GM12878 (cell line): ENCODE data around the gene MEIS1. TPM values are rescaled to one million over a fixed set of nuclear protein-coding genes. Genes with fewer than 3 reads are reported as not detected.

ENCODE experiments used
- ATAC-seq: fragments of 200-7000 bp; cut with Tn5 transposase; 3 replicates; pipeline ENCODE4 v1.9.1; 2020; ENCODE audit warnings: mild to moderate bottlenecking, moderate library complexity
- BruUV-seq: library from RNA; stranded (reverse); fragments of 400-500 nt; replicated peaks from 2 replicates; lab custom pipeline; 2021; lab: Mats Ljungman, UMichigan
- CTCF ChIA-PET: fragments of 300-600 bp; sonication (Branson Sonifier 250); formaldehyde crosslinking; extraction: SDS; loops from one replicate; lab custom pipeline; 2021; ENCODE audit warnings: inconsistent platforms; lab: Yijun Ruan, JAX
- POLR2A ChIA-PET: fragments of 350-600 bp; formaldehyde crosslinking; extraction: SDS; loops from one replicate; lab custom pipeline; 2021; ENCODE audit warnings: inconsistent platforms; lab: Charles Lee
- RAD21 ChIA-PET: fragments of 300-600 bp; sonication (Branson Sonifier 250); formaldehyde crosslinking; loops from one replicate; lab custom pipeline; 2023; ENCODE audit warnings: antibody characterized with exemption; ENCODE audit not compliant: unreplicated experiment; lab: Charles Lee
- SMC1A ChIA-PET: fragments of 300-600 bp; sonication (Branson Sonifier 250); formaldehyde crosslinking; loops from one replicate; lab custom pipeline; 2023; ENCODE audit not compliant: unreplicated experiment, uncharacterized antibody; lab: Charles Lee
- DNase-seq: peaks from one replicate; pipeline ENCODE4 v3.0.0-alpha.2; 2011; ENCODE audit warnings: low read depth, low spot score
- FAIRE-seq: peaks from 3 replicates; lab custom pipeline; 2011; peaks lifted over from hg19 to GRCh38; lab: Jason Lieb, UNC
- H2AFZ ChIP-seq: 2 replicates; pipeline ENCODE4 v1.6.0; 2011; ENCODE audit warnings: low read depth, low read length, control low read depth; ENCODE audit not compliant: control insufficient read depth
- H3K27ac ChIP-seq: 2 replicates; pipeline ENCODE4 v1.5.1; 2011; ENCODE audit warnings: control low read depth; ENCODE audit not compliant: control insufficient read depth, insufficient read depth
- H3K27me3 ChIP-seq, 2 experiments: replicated peaks in 1 of 2; 2 replicates each; pipeline versions ENCODE4 v1.6.0 to v1.6.1; 2011; ENCODE audit warnings: low read length in 1 of 2; ENCODE audit not compliant: control insufficient read depth in 2 of 2, insufficient read depth in 2 of 2
- H3K36me3 ChIP-seq, 2 experiments: 2 replicates each; pipeline ENCODE4 v1.5.1; 2011; ENCODE audit warnings: low read length in 1 of 2; ENCODE audit not compliant: control insufficient read depth in 2 of 2, insufficient read depth in 2 of 2
- H3K4me1 ChIP-seq: 2 replicates; pipeline ENCODE4 v1.6.1; 2011; ENCODE audit warnings: mild to moderate bottlenecking, low read length, moderate library complexity, mixed read lengths; ENCODE audit not compliant: control insufficient read depth, insufficient read depth
- H3K4me2 ChIP-seq: 2 replicates; pipeline ENCODE4 v1.6.0; 2011; ENCODE audit warnings: control low read depth; ENCODE audit not compliant: control insufficient read depth, insufficient read depth
- H3K4me3 ChIP-seq: fragments of 200-600 bp; sonication (generic); 2 replicates; pipeline ENCODE4 v1.5.1; 2016
- H3K79me2 ChIP-seq: 2 replicates; pipeline ENCODE4 v1.6.0; 2011; ENCODE audit warnings: low read length; ENCODE audit not compliant: control insufficient read depth, insufficient read depth
- H3K9ac ChIP-seq: 2 replicates; pipeline ENCODE4 v1.8.0; 2011; ENCODE audit warnings: low read length, control low read depth, mixed read lengths; ENCODE audit not compliant: control insufficient read depth, insufficient read depth
- H3K9me3 ChIP-seq: replicated peaks from 3 replicates; pipeline ENCODE4 v1.5.1; 2011; ENCODE audit warnings: mild to moderate bottlenecking, low read length; ENCODE audit not compliant: control insufficient read depth, insufficient read depth
- H4K20me1 ChIP-seq: 2 replicates; pipeline ENCODE4 v1.6.0; 2011; ENCODE audit not compliant: control insufficient read depth, insufficient read depth
- BHLHE40 ChIP-seq, 2 experiments: fragments of 450-650 bp in 1 of 2; IDR thresholded peaks; 2 replicates each; pipeline ENCODE4 v1.6.1; 2011 to 2017; ENCODE audit warnings: low read depth in 2 of 2, borderline replicate concordance in 1 of 2, improper control_type of control experiment in 1 of 2, low read length in 1 of 2, mild to moderate bottlenecking in 1 of 2
- BRCA1 ChIP-seq: IDR thresholded peaks from 2 replicates; pipeline ENCODE4 v1.6.1; 2011; ENCODE audit warnings: low read depth, low read length, improper control_type of control experiment
- IKZF2 ChIP-seq, 2 experiments: fragments of 450-650 bp; IDR thresholded peaks; 2 replicates each; pipeline ENCODE4 v1.6.1; 2017; ENCODE audit warnings: mild to moderate bottlenecking in 2 of 2, moderate library complexity in 2 of 2
- LARP7 ChIP-seq: fragments of 450-650 bp; IDR thresholded peaks from 2 replicates; pipeline ENCODE4 v1.6.1; 2017; ENCODE audit warnings: mild to moderate bottlenecking
- NFYB ChIP-seq: IDR thresholded peaks from 2 replicates; pipeline ENCODE4 v1.6.1; 2011; ENCODE audit warnings: low read depth, mild to moderate bottlenecking, low read length, improper control_type of control experiment, moderate library complexity; ENCODE audit not compliant: insufficient read depth
- NR2F1 ChIP-seq: fragments of 450-650 bp; conservative IDR thresholded peaks from 2 replicates; pipeline ENCODE4 v1.6.1; 2017; ENCODE audit warnings: mild to moderate bottlenecking
- POLR2AphosphoS2 ChIP-seq: IDR thresholded peaks from 2 replicates; pipeline ENCODE4 v1.6.1; 2011; ENCODE audit warnings: low read depth, mild to moderate bottlenecking, low read length, improper control_type of control experiment, moderate library complexity
- RBBP5 ChIP-seq: fragments of 200-600 bp; sonication (generic); conservative IDR thresholded peaks from 2 replicates; pipeline ENCODE4 v1.6.1; 2016
- STAT1 ChIP-seq: fragments of 450-650 bp; conservative IDR thresholded peaks from 2 replicates; pipeline ENCODE4 v1.6.1; 2014; ENCODE audit warnings: antibody characterized with exemption, mild to moderate bottlenecking
- SUPT20H ChIP-seq: IDR thresholded peaks from 2 replicates; pipeline ENCODE4 v1.6.1; 2011; ENCODE audit warnings: low read depth, mild to moderate bottlenecking, low read length, moderate library complexity, borderline replicate concordance; ENCODE audit not compliant: control insufficient read depth
- TCF12 ChIP-seq: IDR thresholded peaks from 2 replicates; pipeline ENCODE4 v1.6.1; 2011; ENCODE audit warnings: low read depth, mild to moderate bottlenecking, low read length
- ZNF24 ChIP-seq: fragments of 450-650 bp; IDR thresholded peaks from 2 replicates; pipeline ENCODE4 v1.6.1; 2017; ENCODE audit warnings: antibody characterized with exemption, mild to moderate bottlenecking
- WGBS: methylation state at CpG from one replicate; pipeline ENCODE4 v1.1.6; 2016; ENCODE audit warnings: low lambda C conversion rate; ENCODE audit not compliant: insufficient replicate concordance, insufficient coverage; ENCODE audit errors: missing lambda C conversion rate; 5-methylcytosine and 5-hydroxymethylcytosine counted together
- in situ Hi-C: fragments of 300-500 bp; cut with MboI; formaldehyde crosslinking; loops from 9 replicates; pipeline ENCODE4 v1.14.3; 2018; ENCODE audit warnings: mixed read lengths
- intact Hi-C: fragments of 100-400 bp; cut with micrococcal nuclease; formaldehyde crosslinking; loops from one replicate; pipeline ENCODE4 v1.14.2; 2022; ENCODE audit not compliant: unreplicated experiment
- polyA plus RNA-seq, 11 experiments: library from polyadenylated mRNA; depleted of rRNA in 4 of 11; unstranded in 6 of 11; stranded (reverse) in 5 of 11; fragments of >200 nt; fragmentation: Nextera tagmentation in 4 of 11; fragmentation: Illumina TruSeq in 1 of 11; extraction: Ambion mirVana in 4 of 11; extraction: Trizol in 1 of 11; gene quantifications; 1 replicate in 1 of 11; 2 replicates in 10 of 11; pipeline versions ENCODE4 v1.2.1 to v1.2.3, GENCODE V29; 2011 to 2016; ENCODE audit warnings: inconsistent platforms in 2 of 11, missing spikeins in 2 of 11, low read depth in 1 of 11
- total RNA-seq, 4 experiments: library from RNA; depleted of rRNA in 3 of 4; stranded (reverse); fragments of >200 nt in 3 of 4; fragmentation: Illumina TruSeq in 1 of 4; extraction: Trizol in 1 of 4; gene quantifications; 2 replicates each; pipeline versions ENCODE4 v1.2.1 to v1.2.3, GENCODE V29; 2013 to 2021
- TF ChIP-seq, protein P1 (sequence below): IDR thresholded peaks from 2 replicates; pipeline ENCODE4 v1.6.1; 2012; ENCODE audit warnings: mild to moderate bottlenecking, low read depth, low read length
- TF ChIP-seq, protein P2 (sequence below): fragments of 450-650 bp; conservative IDR thresholded peaks from 2 replicates; pipeline ENCODE4 v1.6.1; 2017; ENCODE audit warnings: mild to moderate bottlenecking, moderate library complexity
- TF ChIP-seq, protein P3 (sequence below): fragments of 450-650 bp; IDR thresholded peaks from 2 replicates; pipeline ENCODE4 v1.6.1; 2014; ENCODE audit warnings: mild to moderate bottlenecking

The MEIS1 gene
- total and polyA plus RNA-seq, 10 of the 15 experiments (the other 5 are each of a cell fraction or from before 2014, with no cell fraction given), result 0.04 to 0.31 (median 0.14) TPM; not detected in 6

DNA sequence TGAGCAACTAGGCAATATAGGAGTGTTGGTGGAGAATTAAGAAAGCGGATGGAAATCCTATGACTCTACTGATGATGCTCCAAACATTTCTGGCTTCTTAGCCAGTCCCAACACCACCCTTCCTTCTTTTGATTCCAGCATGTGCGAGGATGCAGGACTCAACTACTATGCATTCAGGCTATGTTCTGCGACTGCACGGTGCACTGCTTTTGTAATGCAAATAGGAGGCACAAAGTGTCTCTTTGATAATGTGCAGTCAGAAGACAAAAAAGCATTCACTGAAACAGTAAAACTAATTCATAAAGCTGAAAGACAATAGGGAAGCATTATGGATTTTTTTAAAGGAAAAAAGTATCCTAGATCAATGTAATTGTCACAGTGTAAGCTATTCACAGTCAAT lies 106.7 kb downstream of the MEIS1 start:
- no peaks in the 10 kb centered on the region for H3K4me1 ChIP-seq
- no peak overlapping the region for H2AFZ ChIP-seq
- TF ChIP-seq, protein P1, sequence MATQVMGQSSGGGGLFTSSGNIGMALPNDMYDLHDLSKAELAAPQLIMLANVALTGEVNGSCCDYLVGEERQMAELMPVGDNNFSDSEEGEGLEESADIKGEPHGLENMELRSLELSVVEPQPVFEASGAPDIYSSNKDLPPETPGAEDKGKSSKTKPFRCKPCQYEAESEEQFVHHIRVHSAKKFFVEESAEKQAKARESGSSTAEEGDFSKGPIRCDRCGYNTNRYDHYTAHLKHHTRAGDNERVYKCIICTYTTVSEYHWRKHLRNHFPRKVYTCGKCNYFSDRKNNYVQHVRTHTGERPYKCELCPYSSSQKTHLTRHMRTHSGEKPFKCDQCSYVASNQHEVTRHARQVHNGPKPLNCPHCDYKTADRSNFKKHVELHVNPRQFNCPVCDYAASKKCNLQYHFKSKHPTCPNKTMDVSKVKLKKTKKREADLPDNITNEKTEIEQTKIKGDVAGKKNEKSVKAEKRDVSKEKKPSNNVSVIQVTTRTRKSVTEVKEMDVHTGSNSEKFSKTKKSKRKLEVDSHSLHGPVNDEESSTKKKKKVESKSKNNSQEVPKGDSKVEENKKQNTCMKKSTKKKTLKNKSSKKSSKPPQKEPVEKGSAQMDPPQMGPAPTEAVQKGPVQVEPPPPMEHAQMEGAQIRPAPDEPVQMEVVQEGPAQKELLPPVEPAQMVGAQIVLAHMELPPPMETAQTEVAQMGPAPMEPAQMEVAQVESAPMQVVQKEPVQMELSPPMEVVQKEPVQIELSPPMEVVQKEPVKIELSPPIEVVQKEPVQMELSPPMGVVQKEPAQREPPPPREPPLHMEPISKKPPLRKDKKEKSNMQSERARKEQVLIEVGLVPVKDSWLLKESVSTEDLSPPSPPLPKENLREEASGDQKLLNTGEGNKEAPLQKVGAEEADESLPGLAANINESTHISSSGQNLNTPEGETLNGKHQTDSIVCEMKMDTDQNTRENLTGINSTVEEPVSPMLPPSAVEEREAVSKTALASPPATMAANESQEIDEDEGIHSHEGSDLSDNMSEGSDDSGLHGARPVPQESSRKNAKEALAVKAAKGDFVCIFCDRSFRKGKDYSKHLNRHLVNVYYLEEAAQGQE, result no peak
- TF ChIP-seq RBBP5 (no peak), BRCA1 (no peak), NR2F1 (no peak), BHLHE40 (IDR thresholded peaks at IDR 0.05; ENCODE audit: borderline replicate concordance in 1 of 2, low read depth in 2 of 2, low read length in 1 of 2) (no peak), STAT1 (no peak), LARP7 (no peak), IKZF2 (IDR thresholded peaks at IDR 0.05) (no peak), TCF12 (no peak), POLR2AphosphoS2 (no peak), SUPT20H (no peak), ZNF24 (no peak), NFYB (no peak)
- TF ChIP-seq, protein P2, sequence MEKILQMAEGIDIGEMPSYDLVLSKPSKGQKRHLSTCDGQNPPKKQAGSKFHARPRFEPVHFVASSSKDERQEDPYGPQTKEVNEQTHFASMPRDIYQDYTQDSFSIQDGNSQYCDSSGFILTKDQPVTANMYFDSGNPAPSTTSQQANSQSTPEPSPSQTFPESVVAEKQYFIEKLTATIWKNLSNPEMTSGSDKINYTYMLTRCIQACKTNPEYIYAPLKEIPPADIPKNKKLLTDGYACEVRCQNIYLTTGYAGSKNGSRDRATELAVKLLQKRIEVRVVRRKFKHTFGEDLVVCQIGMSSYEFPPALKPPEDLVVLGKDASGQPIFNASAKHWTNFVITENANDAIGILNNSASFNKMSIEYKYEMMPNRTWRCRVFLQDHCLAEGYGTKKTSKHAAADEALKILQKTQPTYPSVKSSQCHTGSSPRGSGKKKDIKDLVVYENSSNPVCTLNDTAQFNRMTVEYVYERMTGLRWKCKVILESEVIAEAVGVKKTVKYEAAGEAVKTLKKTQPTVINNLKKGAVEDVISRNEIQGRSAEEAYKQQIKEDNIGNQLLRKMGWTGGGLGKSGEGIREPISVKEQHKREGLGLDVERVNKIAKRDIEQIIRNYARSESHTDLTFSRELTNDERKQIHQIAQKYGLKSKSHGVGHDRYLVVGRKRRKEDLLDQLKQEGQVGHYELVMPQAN, result no peak
- TF ChIP-seq, protein P3, sequence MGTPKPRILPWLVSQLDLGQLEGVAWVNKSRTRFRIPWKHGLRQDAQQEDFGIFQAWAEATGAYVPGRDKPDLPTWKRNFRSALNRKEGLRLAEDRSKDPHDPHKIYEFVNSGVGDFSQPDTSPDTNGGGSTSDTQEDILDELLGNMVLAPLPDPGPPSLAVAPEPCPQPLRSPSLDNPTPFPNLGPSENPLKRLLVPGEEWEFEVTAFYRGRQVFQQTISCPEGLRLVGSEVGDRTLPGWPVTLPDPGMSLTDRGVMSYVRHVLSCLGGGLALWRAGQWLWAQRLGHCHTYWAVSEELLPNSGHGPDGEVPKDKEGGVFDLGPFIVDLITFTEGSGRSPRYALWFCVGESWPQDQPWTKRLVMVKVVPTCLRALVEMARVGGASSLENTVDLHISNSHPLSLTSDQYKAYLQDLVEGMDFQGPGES, result no peak
- ChIA-PET POLR2A (no interaction called here), RAD21 (no interaction called here), SMC1A (no interaction called here), CTCF (interaction anchor here (0.5 kb wide), 1 partner anchor 1920 kb away, joined by 3 read pairs; no protein-coding TSS in a partner anchor)
- H3K27me3 ChIP-seq, result no peaks in the 10 kb centered on the region
- in situ Hi-C loops (no loop called here), intact Hi-C loops (no loop called here)
- H3K4me2 ChIP-seq, result no peak overlapping the region
- no peak overlapping the region for H3K4me3 ChIP-seq
- no peaks in the 10 kb centered on the region for H4K20me1 ChIP-seq
- H3K9me3 ChIP-seq, result no peaks in the 10 kb centered on the region
- H3K79me2 ChIP-seq, result no peaks in the 10 kb centered on the region
- WGBS, result 49% methylated on average over 4 of the region's 4 CpGs
- H3K9ac ChIP-seq, result no peak overlapping the region
- ATAC-seq (no peak), FAIRE-seq (no peak), DNase-seq (no peak)
- BruUV-seq, result no TSS peak
- H3K36me3 ChIP-seq, result no peaks in the 10 kb centered on the region
- no peak overlapping the region for H3K27ac ChIP-seq
